NCI-H446 treated with DMSO at 0.1 percent for 48 hours (cell line): ENCODE data around the gene TGFBR2.
A peak's percentile ranks its signal among the peaks of the same experiment; 100 is the strongest.

Source experiments
- DNase-seq: peaks from one replicate; lab custom pipeline; 2025; lab: John Stamatoyannopoulos, UW

The TGFBR2 gene

DNA sequence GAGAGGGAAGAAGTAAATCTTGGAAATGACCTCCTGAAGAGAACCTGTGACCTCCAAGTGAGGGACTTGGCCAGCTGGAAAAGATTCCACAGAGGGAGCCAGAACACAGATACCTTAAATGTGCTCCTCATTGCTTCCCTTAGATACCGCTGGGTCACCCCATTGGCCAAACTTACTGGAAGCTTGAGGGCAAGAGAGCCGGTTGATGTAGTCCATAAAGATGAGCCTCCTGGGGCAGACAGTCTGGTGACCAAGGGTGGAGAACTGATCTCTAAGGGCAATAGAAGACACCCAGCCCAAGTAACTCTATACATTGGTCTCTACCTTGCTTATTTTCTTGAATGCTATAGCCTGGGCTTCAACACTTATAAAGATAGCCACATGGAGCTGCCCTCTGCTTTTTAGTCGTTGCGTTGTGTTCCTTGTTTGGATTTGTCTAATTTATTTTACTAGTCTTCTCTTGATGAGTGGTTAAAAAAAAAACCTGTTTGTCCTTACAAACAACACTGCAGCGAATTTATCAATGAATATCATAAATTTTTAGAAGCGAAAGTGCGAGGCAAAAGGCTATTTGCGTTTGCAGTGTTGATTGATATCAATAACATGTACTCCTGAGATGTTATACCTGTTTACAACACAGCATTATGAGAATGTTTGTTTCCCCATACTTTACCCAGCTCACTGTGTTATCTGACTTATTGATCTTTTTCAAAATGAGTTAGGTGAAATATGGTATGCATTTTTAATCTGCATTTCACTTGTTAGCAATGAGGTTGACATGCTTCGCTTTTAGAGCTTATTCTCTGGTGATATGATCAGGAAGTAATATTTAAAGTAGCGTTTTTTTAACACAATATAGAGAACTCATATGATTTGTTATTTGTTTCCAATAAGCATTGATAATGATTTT, 31.2 kb downstream of the TGFBR2 start:
- DNase-seq, result no peak

DNA sequence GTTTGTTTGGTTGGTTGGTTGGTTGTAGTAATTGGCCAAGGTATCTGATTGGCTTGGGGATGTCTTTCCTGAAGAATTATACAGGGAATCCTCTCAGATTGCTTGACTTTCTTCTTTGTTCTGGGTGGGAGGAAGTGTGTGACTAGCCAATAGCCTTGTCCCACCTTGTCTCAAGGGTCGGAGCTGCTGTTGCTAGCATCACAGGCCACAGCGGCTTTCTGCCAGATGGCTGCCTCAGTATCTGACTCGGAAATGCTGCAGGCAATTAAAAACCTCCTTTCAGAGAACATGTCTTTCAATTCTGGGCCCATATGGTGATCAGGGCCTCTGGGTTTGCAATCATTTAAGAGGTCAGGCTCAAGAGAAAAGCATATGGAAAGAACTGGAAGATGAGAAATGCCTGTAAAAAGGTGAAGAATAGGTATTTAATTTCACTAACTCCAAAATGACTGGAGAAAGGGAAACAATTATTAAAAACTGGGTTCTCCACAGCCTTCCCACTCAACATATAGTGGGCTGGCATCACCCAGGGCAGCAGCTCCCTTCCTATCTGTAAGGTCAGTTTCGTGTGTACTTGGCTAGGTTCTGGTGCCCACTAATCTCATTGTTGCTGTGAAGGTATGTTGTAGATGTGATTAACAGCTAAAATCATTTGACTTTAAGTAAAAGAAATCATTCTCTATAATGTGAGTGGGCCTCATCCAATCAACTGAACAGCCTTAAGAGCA, 32.4 kb downstream of the TGFBR2 start:
- DNase-seq, result peak; percentile 28

DNA sequence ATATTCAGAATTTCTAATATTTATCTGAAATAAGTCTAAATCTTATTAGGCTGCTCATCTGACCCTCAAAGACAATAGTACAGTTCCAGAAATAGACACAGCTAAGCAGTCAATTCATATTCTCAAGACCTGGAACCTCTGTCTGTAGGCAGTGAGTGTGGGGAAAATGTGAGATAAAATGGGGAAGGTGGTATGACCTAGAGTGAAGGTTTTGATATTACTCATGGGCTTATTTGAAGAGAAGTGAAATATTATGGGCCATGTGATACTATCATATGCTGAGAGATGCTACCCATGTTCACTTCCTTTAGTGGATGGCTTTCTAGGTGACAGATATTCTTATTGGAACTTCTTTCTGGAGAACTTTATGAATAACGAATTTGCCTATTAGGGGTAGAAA, 33.5 kb downstream of the TGFBR2 start:
- no peak for DNase-seq

DNA sequence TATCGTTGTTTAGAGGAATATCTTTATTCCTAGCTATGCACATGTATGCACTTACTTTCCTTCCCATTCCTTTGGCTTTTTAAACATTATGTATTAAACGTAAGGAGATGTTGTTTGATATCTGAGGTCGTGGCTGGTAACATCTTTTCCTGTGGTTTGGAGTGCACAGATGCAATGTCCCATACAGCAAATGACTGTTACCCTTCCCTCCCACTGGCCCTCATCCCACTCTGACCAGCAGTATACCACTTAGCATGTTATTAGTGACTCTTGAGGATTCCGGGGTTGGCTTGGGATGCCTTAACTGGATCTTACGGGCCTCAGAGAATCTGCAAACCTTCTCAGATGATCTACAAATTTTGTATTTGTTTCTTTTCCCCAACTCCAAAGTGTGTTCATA, 34.5 kb downstream of the TGFBR2 start:
- DNase-seq, result no peak

DNA sequence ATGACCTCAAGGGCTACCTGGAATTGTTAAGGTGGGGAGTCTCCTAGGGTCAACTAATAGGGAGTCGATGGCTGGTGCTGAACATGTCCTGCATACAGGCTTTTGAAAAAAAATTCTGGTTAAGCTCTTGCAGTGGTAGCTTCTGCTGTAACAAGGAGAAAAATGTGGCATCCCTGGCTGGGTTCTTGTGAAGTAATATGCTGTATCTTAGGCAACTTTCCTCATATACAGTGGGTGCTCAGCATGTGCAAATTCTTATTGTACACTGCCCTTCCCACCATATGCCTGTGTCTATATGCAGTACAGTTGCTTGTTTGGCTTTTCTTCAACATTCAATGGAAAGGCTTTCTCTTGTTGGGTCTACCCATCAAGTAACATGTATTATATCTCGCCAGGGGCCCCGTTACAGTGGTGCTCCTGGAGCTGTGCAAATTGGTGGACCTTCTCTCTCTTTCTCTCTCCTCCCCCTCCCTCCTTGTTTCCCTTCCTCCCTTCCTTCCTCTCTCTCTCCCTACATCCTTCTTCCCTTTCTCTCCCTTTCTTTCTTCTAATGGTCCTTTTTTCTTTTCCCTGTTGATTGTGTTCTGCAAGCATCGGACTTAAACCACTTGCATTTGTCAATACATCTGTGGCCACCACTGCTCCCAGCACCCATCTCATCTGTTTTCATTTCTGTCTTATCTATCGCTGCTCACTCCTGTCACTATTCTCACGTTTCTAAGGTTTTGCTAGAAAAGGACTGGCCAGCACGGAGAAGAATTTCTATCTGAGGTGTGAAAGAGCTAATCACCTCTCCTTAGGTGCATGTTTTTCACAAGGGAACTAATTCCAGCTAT, 35.2 kb downstream of the TGFBR2 start:
- no peak for DNase-seq

DNA sequence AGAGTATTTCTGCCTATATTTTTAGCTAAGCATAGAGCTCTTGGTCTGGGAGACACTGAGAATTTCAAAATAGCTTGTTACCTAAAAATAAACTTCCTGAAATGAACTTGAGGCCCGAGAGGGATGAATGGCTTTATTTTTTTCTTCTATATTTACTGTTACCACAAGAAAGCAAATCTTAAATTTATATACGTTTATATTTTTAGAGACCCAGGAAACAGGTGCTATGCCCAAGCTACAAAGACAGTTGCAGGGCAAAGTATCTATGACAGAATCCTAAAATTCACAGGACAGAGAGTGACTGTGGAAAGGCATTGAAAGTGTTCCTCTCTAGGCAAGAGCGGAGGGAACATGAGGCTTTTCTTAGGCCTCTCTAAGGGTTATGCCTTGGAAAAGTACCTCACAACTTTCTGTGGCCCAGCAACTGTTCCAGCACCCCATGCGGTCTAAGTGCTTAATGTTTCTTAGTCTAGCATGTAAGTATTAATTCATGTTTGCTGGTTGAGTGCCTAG, 36.5 kb downstream of the TGFBR2 start:
- no peak for DNase-seq

DNA sequence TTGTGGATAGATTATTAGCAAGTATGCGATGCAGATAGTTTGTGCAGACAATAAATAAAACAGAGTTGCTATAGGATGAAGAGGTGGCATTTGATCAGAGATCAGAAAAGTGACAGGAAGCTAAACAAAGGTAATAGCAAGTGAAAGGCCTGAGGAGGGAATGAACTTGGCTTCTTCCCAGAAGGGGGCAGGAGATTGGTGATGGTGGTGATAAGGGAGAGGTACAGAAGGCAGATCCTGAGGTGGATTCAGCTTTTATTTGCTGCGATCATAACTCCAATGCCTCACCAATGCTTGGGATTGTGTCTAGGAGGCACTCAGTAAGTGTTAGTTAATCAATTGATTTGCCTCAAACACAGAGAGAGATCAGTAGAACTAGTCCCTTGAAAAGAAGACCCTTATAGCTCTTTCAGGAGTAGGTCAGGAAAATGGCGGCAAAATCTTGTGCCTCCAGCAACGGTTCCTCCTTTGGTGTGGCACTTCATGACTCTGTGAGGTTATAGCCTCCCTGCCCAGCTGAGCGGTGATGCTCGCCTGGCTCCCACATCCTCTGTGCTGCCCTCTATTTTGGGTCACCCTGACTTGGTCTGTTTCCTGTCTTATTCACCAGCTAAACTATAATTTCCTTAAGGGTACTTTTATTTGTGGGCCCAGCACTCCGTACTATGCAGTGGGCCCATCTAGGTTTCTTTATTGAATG, 37.5 kb downstream of the TGFBR2 start:
- DNase-seq, result no peak

DNA sequence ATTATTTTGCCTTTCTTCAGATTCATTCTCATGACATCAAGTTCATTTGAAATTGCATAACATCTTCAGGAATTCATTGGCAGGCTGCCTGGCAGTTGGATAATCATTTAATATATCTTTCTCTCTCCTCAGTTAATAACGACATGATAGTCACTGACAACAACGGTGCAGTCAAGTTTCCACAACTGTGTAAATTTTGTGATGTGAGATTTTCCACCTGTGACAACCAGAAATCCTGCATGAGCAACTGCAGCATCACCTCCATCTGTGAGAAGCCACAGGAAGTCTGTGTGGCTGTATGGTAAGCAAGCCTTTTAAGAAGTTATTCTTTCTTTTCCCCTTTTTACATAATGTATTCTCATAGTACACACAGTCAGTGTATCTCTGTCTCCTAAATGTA, 38.2 kb downstream of the TGFBR2 start:
- no peak for DNase-seq

DNA sequence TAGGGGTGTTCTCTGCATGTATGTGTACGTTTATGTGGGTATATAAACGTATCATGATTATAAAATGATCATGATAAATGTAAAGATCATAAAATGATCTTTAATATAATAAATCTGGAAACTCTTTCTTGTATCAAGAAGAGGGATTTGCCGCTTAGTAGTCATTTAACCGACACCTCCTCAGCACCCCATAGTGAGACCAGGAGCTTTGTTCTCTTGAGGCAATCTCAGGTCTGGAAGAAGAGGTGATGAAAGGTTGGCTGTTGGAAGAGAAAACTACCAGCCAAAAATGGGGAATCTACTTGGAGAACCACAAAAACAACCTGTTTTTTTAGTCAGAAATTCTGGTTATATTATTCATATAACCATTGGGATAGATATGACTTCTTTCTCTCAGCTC, 38.7 kb downstream of the TGFBR2 start:
- DNase-seq, result no peak

DNA sequence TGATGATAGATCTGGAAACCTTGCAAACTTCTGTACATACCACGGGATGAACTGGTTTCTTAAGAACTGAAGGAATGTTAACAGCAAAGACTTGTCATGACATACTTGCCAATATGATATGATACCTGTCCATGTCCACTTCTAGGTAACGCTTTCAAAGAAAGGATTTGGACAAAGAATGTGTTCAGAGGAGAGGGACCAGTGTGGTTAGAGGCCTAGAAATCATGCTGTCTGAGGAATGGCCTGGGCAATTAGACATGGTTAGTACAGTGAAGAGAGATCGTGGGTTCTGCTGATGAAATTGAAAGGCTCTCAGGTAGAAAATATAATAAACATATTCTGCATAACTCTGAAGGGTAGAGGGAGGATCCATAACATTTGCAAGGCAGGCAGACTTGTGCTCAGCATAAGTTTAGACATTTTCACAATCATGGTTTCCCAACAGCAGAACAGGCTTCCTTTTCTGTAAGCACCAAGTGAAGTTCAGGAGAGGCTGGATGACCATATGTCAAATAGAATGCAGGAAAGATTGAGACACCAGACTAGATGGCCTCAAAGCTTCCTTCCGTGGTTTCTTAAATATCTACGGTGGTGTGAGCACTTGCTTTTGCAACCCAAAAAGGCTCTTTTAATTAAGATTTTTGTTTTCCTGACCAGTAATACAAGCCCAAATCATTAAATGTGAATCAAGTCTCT, 39.9 kb downstream of the TGFBR2 start:
- DNase-seq, result no peak

DNA sequence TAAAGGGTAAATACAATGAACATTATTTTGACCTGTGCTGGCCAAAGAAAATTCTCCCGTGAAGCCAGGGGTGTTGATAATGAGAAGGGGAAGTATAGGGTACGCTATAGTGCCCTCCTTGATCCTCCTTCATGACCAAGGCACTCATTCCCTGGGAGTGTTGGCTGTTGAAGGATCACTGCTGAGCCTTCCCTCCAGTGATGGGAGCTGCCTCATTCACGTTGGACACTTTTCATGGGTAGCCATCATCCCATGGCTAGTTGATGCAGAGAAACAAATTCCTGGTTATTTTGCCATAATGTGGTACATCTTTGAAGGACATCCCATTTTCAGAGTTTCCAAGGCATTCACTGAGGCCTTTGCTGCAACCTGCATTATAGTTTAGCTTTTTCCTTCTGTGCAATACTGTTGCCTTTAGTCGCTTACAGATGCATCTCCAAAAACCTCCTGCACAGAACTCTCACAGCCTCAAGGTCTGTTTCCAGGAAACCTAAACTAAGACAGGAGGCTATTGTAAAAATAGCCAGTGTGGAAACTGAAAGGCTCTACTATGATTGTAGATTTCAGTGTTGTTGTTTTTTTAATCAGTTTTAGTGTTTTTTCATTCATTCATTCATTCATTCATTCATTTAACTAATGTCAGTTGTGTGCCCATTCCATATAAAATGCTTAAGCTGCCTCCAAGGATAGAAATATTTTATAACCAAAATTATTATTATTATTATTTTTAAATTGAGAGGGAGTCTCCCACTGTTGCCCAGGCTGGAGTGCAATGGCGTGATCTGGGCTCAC, 40.8 kb downstream of the TGFBR2 start:
- no peak for DNase-seq

DNA sequence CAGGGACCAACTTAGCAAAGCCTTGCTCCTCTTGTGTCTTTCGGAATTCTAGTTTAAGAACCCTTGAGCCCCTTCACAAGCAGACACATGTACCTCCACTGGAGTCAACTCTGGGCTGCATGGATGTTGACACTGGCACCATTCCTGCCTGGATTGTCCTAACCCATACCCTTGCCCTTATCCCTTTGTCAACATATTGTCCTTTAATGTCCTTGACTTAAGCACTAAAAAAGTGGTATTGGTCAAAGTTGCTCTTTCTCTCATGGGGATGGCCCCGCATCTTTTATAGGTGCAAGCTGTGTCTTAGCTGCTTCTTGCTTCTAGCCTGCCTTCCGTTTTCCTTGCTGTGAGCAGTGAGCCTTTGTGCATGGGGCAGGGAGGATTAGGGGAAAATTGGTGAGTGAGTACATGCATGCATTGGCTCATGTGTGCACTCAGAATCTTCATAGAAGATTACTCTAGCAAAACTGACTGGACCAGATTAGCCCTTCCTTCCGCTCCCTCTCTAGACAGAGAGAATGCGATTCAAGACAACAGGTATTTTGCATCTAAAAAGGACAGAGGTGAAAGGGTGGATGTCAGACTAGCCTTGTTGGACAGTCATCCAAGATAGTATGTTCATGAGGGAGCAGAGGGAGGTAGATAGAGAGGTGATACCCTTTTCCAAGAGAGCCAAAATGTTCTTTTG, 42.4 kb downstream of the TGFBR2 start:
- no peak for DNase-seq

DNA sequence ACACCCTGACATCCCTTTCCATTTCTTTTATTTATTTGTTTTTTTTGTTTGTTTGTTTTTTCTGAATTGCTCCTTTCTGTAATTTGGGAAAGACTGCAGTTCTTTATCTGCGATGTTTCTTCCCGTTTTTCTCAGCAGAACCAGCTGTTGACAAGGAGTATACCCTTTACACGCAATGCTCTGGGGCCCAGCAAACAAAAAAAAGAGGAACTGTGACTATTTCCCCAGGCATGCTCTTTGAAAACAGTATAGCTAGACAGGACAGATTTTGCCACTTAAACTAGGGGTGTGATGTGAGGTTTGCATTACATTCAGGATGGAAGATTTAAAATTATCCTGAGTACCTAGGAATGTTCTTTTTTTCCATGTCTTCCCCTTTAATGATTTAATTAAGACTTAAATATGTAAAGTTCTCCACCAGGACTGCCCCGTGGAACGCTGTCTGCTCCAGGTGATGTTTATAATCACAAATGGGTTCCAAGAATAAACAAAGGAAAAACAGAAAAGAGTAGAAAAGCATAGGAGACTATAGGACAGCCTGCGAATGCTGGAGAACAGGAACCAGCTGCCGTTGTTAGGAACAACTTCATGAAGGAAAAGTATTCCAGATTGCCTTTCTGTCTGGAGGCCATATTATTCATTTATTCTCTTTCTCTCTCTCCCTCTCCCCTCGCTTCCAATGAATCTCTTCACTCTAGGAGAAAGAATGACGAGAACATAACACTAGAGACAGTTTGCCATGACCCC, 43.3 kb downstream of the TGFBR2 start:
- DNase-seq, result no peak

DNA sequence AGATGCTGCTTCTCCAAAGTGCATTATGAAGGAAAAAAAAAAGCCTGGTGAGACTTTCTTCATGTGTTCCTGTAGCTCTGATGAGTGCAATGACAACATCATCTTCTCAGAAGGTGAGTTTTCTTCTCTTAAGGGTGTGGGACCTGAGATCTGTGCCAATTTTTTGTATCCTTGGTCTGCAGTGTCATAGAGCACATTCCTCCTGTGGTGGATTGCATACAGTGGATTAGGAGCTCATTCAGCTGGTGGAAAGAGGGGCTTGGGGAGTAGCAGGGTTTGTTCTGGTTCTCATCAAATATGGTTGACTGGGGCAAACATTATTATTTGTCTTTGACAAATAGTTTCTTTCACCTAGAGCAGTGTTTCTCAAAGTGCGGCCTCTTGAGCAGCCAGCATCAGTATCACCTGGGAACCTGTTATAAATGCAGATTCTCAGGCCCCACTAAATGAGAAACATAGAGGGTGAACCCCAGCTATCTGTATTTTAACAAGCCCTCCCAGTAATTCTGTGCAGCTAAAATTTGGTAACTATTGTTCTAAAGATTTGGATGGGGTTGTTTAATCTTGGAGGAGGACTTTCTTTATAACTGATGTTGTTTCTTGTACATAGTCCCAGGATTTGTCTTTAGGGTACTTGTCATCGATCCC, 44.1 kb downstream of the TGFBR2 start:
- no peak for DNase-seq

DNA sequence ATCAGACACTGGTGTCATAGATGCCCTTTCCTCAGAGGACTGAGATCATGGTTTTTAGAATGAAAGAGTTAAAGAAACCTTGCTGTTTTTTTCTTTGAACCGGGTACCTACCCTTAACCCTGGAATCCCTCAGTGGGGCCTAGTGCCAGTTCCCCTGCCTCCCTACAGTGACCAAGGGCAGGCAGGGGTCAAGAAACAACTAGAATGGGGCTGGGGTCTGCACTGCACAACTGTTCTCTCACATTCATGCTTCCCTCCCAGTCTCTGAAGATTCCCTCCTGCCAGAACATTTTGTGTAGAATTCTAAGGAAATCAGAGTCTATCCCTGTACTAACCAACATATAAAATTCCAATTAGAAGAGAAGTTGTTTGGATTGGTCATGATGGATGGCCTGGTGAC, 47.9 kb downstream of the TGFBR2 start:
- no peak for DNase-seq

DNA sequence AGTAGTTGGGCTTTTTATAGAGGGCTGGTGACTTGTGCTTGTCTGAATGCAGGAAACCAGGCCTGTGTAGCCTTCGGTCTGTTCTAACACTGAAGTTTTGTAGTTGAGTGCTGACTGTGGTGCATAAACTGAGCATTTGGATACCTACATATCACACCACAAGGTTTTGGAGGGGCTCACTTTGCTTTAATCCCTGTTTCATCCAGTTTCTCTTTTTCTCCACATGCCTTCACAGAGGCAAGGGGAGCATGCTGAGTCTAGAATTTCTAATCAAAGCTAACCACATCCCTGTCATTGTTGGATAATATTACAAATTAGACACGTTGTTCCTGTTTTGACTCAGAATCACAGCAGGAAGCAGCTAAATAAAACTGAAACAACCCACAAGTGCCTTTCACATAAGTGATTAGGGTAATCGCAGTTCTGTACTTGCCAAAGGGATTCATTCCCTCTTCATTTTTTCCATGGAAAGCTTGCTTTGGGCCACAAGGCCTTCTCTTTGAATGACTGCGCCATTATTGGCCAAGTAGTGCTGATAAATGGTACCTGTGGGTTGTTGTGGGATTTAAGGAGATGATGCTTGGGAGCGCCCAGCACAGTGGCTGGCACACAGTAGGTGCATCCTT, 48.9 kb downstream of the TGFBR2 start:
- DNase-seq, result no peak

DNA sequence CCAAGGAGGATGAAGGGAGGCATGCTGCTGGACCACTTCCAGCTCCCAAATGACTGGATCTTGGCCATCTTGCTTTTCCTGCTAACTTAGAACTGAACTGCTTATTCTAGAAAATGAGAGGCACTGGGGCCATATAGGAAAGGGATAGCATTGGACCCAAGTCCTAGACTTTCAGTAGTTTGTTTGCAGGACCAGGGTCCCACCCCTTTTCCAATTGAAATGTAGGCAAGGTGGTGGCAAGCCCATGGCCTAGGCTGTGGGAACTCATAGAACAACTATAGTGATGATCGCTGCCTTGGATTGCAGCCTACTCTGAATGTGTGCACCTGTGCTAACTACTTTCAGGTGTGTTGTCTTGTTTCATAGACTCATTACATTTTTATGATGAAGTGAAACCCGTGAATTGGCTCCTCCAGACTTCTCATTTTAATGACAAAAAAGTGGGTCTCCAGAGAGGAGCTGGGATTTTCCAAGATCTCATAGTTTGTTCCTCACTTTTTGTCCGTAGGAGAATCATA, 50.3 kb downstream of the TGFBR2 start:
- no peak for DNase-seq

DNA sequence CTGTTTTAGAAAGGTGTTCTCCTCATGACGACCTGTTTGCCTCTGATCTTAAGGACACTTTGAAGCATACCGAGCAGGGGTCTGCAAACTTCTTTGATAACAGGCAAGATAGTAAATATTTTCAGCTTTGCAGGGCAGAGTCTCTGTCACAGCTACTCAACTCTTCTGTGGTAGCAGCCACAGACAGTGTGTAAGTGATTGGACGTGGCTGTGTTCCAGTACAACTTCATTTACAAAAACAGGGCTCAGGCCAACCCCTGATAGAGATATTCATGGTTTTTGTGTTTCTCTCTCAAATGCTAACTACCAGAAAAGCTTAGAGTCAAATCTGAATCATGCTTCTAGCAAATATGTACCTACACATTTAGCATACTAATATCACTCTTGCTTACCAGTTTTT, 51.5 kb downstream of the TGFBR2 start:
- DNase-seq, result no peak
